ENCODE results near the gene ORC2. TPM values are rescaled to one million over a fixed set of nuclear protein-coding genes. Genes with fewer than 3 reads are reported as not detected.
"Not testable (repeated sequence)": the region's sequence is repeated elsewhere in the genome, so short reads cannot be mapped to it uniquely, and the experiment has no call there.

The ORC2 gene
- total RNA-seq, 4 donors from 2014 or later = 6.2 to 22.5 (median 12.9) TPM

- Histone ChIP-seq H3K27me3 (no peaks in the 10 kb centered on the region), H3K36me3 (peaks cover 0 to 99% (median 4%) of the 10 kb centered on the region in 3 donors), H3K4me1 (no peaks in the 10 kb centered on the region), H3K9me3 (no peaks in the 10 kb centered on the region), H3K27ac (no peak overlapping the region), H3K4me3 (no peak overlapping the region)
- intact Hi-C loops (cut with DNase I) = no loop called here
- 93 to 95% methylated on average over 3 of the region's 3 CpGs for WGBS, 2 donors
- DNase-seq = no peak
- TF ChIP-seq, protein P1, sequence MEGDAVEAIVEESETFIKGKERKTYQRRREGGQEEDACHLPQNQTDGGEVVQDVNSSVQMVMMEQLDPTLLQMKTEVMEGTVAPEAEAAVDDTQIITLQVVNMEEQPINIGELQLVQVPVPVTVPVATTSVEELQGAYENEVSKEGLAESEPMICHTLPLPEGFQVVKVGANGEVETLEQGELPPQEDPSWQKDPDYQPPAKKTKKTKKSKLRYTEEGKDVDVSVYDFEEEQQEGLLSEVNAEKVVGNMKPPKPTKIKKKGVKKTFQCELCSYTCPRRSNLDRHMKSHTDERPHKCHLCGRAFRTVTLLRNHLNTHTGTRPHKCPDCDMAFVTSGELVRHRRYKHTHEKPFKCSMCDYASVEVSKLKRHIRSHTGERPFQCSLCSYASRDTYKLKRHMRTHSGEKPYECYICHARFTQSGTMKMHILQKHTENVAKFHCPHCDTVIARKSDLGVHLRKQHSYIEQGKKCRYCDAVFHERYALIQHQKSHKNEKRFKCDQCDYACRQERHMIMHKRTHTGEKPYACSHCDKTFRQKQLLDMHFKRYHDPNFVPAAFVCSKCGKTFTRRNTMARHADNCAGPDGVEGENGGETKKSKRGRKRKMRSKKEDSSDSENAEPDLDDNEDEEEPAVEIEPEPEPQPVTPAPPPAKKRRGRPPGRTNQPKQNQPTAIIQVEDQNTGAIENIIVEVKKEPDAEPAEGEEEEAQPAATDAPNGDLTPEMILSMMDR (IDR thresholded peaks at IDR 0.05) = no peak
- no peak for TF ChIP-seq POLR2A (IDR thresholded peaks at IDR 0.05)
Observed at GRCh38 chr2:200993097-200993496, 29.6 kb upstream of the ORC2 start.

- intact Hi-C loops (cut with DNase I) = no loop called here
- Histone ChIP-seq H3K27me3 (no peaks in the 10 kb centered on the region), H3K36me3 (peaks cover 5 to 89% (median 7%) of the 10 kb centered on the region in 3 donors), H3K4me1 (no peaks in the 10 kb centered on the region), H3K27ac (no peak overlapping the region), H3K4me3 (no peak overlapping the region), H3K9me3 (no peaks in the 10 kb centered on the region)
- TF ChIP-seq, protein P1 (IDR thresholded peaks at IDR 0.05) = no peak
- no peak for TF ChIP-seq POLR2A (IDR thresholded peaks at IDR 0.05)
- 89 to 94% methylated on average over 8 of the region's 8 CpGs for WGBS, 2 donors
- no peak for DNase-seq
Observed at GRCh38 chr2:200987137-200987536, 23.7 kb upstream of the ORC2 start.

DNA sequence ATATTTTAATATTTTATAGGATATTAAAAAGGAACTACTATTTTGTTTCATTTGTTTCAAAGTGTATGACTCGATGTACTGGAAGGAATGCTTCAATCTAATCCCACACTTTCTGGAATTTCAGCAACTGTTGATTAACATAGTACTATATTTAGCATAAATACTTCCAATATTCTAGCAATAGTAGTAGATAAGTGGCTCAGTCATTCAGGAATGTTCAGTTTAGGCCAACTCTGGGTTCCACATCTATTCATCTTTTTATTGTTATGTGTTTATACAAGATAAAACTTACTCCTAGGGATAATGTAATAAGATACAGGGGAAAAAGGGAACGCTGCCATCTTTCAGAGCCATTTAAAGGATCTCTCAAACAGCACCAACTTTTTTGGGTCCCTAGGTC lies 22.3 kb upstream of the ORC2 start:
- no peak for TF ChIP-seq POLR2A (IDR thresholded peaks at IDR 0.05)
- TF ChIP-seq, protein P1 (IDR thresholded peaks at IDR 0.05) = no peak
- WGBS, 2 donors = 74% methylated on average over 2 of the region's 2 CpGs
- no peaks in the 10 kb centered on the region for H3K4me1 ChIP-seq
- H3K27ac ChIP-seq = no peak overlapping the region
- H3K27me3 ChIP-seq = no peaks in the 10 kb centered on the region
- DNase-seq = no peak
- intact Hi-C loops (cut with DNase I) = no loop called here
- H3K9me3 ChIP-seq = no peaks in the 10 kb centered on the region
- peaks cover 7 to 89% (median 13%) of the 10 kb centered on the region in 3 donors for H3K36me3 ChIP-seq
- H3K4me3 ChIP-seq = no peak overlapping the region

DNA sequence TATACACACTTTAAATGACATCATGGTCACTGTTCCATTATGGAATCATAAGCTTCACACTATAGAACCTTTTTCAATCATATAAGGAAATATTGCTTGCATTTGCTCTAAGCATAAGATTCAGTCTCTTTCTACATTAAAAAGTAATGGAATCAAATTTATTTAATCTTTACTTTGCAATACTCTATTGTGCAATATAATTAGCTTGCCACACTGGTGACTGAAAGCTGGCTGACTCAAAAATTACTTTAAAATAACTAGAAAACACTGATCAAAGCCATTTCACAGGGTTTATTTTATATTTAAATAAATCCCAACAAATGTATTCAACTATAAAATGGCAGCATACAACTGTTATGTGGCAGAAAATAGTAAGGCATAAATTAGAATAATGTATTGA lies 13.2 kb upstream of the ORC2 start:
- no peak for DNase-seq
- H3K27ac ChIP-seq = no peak overlapping the region
- no peaks in the 10 kb centered on the region for H3K4me1 ChIP-seq
- no peak for TF ChIP-seq POLR2A (IDR thresholded peaks at IDR 0.05)
- TF ChIP-seq, protein P1 (IDR thresholded peaks at IDR 0.05) = no peak
- H3K4me3 ChIP-seq = no peak overlapping the region
- peaks cover 0 to 28% (median 7%) of the 10 kb centered on the region in 3 donors for H3K36me3 ChIP-seq
- intact Hi-C loops (cut with DNase I) = no loop called here
- H3K9me3 ChIP-seq = no peaks in the 10 kb centered on the region
- no peaks in the 10 kb centered on the region for H3K27me3 ChIP-seq

DNA sequence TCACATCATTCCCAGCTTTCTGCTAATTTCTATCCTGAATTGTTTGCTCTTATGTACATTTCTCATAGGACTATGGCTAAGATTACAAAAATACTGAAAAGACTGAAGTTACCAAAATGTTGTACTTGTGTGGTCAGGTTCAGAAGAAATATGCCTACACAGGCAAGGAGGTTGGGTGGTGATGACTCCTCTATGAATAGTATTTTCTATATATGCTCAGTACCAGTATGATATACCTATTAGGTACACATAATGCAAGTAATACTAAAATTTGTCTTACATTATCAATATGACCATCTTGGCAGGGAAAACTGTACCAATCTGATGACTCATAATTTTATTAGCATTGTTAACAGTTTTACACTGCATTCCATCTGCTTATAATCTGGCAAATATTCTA lies 12.2 kb upstream of the ORC2 start:
- no peaks in the 10 kb centered on the region for H3K4me1 ChIP-seq
- H3K9me3 ChIP-seq = no peaks in the 10 kb centered on the region
- no peak overlapping the region for H3K27ac ChIP-seq
- no peaks in the 10 kb centered on the region for H3K27me3 ChIP-seq
- intact Hi-C loops (cut with DNase I) = no loop called here
- peaks cover 0 to 18% (median 0%) of the 10 kb centered on the region in 3 donors for H3K36me3 ChIP-seq
- TF ChIP-seq, protein P1 (IDR thresholded peaks at IDR 0.05) = no peak
- no peak for TF ChIP-seq POLR2A (IDR thresholded peaks at IDR 0.05)
- no peak overlapping the region for H3K4me3 ChIP-seq
- no peak for DNase-seq

DNA sequence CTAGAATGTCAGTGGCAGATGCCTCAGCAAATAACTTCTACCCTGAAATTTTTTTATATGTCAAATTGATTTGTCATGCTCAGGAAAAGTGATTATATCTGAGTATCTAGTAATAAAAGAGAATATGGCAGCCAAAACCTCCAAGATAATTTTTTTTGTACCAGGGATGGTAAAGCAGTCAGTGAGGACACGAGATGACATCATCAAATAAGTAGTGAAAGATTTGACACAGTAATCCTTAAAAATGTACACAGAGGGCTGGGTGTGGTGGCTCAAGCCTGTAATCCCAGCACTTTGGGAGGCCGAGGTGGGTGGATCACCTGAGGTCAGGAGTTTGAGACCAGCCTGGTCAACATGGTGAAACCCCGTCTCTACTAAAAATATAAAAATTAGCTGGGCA lies 6.6 kb upstream of the ORC2 start:
- H3K9me3 ChIP-seq; DNase-seq; H3K4me3 ChIP-seq; intact Hi-C loops (cut with DNase I); H3K36me3 ChIP-seq; H3K27ac ChIP-seq; H3K27me3 ChIP-seq: not testable (repeated sequence)
- H3K4me1 ChIP-seq = peaks cover 0 to 21% (median 6%) of the 10 kb centered on the region in 3 donors
- WGBS, 2 donors = 83 to 100% methylated on average over 2 to 3 of the region's 3 CpGs

All from esophagus squamous epithelium (tissue), 5 donors.